T-helper 9 cell (primary cell): ENCODE data around the gene KRT85.
A peak's percentile ranks its signal among the peaks of the same experiment; 100 is the strongest.
"Not testable (repeated sequence)": the region's sequence is repeated elsewhere in the genome, so short reads cannot be mapped to it uniquely, and the experiment has no call there.

Experiments
- DNase-seq: peaks from one replicate; pipeline ENCODE4 v3.0.0-alpha.2; 2020

The KRT85 gene

GRCh38 chr12:52347551-52348510, 19.4 kb downstream of the KRT85 start:
- no peak for DNase-seq

- no peak for DNase-seq
Measured at GRCh38 chr12:52347016-52347415, 20.3 kb downstream of the KRT85 start.

- DNase-seq, result no peak
Measured at GRCh38 chr12:52346593-52346992, 20.7 kb downstream of the KRT85 start.

GRCh38 chr12:52345041-52345440, 22.2 kb downstream of the KRT85 start:
- not testable (repeated sequence) for DNase-seq

GRCh38 chr12:52344111-52344510, 23.2 kb downstream of the KRT85 start:
- no peak for DNase-seq

GRCh38 chr12:52343550-52343949, 23.7 kb downstream of the KRT85 start:
- no peak for DNase-seq

GRCh38 chr12:52342781-52343490, 24.3 kb downstream of the KRT85 start:
- DNase-seq, result no peak

GRCh38 chr12:52341066-52341580, 26.2 kb downstream of the KRT85 start:
- DNase-seq, result no peak

- no peak for DNase-seq
Measured at GRCh38 chr12:52338241-52338960, 28.9 kb downstream of the KRT85 start.

- DNase-seq, result no peak
Measured at GRCh38 chr12:52337054-52337453, 30.2 kb downstream of the KRT85 start.

GRCh38 chr12:52336641-52337040, 30.6 kb downstream of the KRT85 start:
- DNase-seq, result no peak

- DNase-seq, result no peak
Measured at GRCh38 chr12:52335598-52336262, 31.6 kb downstream of the KRT85 start.

- no peak for DNase-seq
Measured at GRCh38 chr12:52334185-52334584, 33.1 kb downstream of the KRT85 start.

- DNase-seq, result no peak
Measured at GRCh38 chr12:52333321-52333720, 34.0 kb downstream of the KRT85 start.

GRCh38 chr12:52332381-52332780, 34.9 kb downstream of the KRT85 start:
- DNase-seq, result no peak

GRCh38 chr12:52331833-52332232, 35.4 kb downstream of the KRT85 start:
- DNase-seq, result no peak

- no peak for DNase-seq
Measured at GRCh38 chr12:52331039-52331438, 36.2 kb downstream of the KRT85 start.

- no peak for DNase-seq
Measured at GRCh38 chr12:52327830-52328500, 39.3 kb downstream of the KRT85 start.

GRCh38 chr12:52327052-52327829, 40.0 kb downstream of the KRT85 start:
- peak; percentile 60 for DNase-seq

- no peak for DNase-seq
Measured at GRCh38 chr12:52324153-52324444, 43.2 kb downstream of the KRT85 start.
